Measurements from ENCODE around the gene RAD51B. TPM values are rescaled to one million over a fixed set of nuclear protein-coding genes. Genes with fewer than 3 reads are reported as not detected.
"Not testable (repeated sequence)": the region's sequence is repeated elsewhere in the genome, so short reads cannot be mapped to it uniquely, and the experiment has no call there.

The RAD51B gene
- total RNA-seq, 1 experiment from 2014 or later, result 29.9 TPM

DNA sequence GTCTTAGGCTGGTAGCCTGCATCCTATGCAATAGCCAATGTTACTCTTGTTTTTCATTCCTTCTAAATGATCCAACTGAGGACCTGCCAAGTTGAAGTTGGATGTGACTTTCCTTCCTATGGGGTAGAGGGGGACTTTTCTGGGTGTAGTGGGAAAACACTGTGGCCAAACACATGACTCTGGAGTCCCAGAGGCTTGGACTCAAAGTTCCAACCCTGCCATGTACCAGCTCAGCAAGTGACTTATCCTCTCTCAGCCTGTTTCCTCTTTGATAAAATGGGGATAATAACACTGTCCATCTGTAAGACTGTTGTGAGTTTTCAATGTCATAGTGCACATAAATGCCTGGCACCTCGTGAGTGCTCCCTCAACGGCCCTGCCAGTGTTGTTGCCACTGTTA, 876.3 kb downstream of the RAD51B start:
- Histone ChIP-seq H3F3A (ENCODE audit: insufficient read depth, low read depth) (peaks cover 35% of the 10 kb centered on the region), H3K36me3 (ENCODE audit: low read depth) (no peaks in the 10 kb centered on the region), H3K79me2 (ENCODE audit: low read depth) (no peaks in the 10 kb centered on the region), H3K9me2 (ENCODE audit: insufficient read depth) (no peaks in the 10 kb centered on the region), H3K27me3 (ENCODE audit: insufficient read depth, low read depth) (no peaks in the 10 kb centered on the region), H3K4me3 (no peak overlapping the region), H3K27ac (peak overlapping the region; percentile 93), H3K9me3 (ENCODE audit: insufficient read depth, low read depth) (peaks cover 7% of the 10 kb centered on the region; the same call in 1 of the 2 replicates), H3K4me1 (replicated peaks; ENCODE audit: insufficient read depth) (peaks cover 47% of the 10 kb centered on the region), H3K4me2 (peak overlapping the region; percentile 38), H4K20me1 (ENCODE audit: insufficient read depth) (no peaks in the 10 kb centered on the region), H2AFZ (no peak overlapping the region)
- no peak for DNase-seq
- ChIA-PET CTCF (interaction anchor here (0.7 kb wide), 1 partner anchor 97 kb away, joined by 3 read pairs; the partner anchor contains the start of gene ZFP36L1), POLR2A (ENCODE audit: unreplicated experiment) (interaction anchor here (0.6 to 0.7 kb wide), 2 partner anchors 67 to 119 kb away, joined by 4 to 7 read pairs; no protein-coding TSS in a partner anchor)
- intact Hi-C loops (cut with micrococcal nuclease; ENCODE audit: unreplicated experiment), result loop anchor here (1.0 to 2.0 kb wide), 3 partner anchors 9 to 147 kb away; no protein-coding TSS in a partner anchor
- BruUV-seq (replicated peaks), result no TSS peak
- TF ChIP-seq, protein P1, sequence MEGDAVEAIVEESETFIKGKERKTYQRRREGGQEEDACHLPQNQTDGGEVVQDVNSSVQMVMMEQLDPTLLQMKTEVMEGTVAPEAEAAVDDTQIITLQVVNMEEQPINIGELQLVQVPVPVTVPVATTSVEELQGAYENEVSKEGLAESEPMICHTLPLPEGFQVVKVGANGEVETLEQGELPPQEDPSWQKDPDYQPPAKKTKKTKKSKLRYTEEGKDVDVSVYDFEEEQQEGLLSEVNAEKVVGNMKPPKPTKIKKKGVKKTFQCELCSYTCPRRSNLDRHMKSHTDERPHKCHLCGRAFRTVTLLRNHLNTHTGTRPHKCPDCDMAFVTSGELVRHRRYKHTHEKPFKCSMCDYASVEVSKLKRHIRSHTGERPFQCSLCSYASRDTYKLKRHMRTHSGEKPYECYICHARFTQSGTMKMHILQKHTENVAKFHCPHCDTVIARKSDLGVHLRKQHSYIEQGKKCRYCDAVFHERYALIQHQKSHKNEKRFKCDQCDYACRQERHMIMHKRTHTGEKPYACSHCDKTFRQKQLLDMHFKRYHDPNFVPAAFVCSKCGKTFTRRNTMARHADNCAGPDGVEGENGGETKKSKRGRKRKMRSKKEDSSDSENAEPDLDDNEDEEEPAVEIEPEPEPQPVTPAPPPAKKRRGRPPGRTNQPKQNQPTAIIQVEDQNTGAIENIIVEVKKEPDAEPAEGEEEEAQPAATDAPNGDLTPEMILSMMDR (conservative IDR thresholded peaks at IDR 0.05), result no peak
- TF ChIP-seq EZH2 (IDR thresholded peaks at IDR 0.05; ENCODE audit: low read depth), result no peak

DNA sequence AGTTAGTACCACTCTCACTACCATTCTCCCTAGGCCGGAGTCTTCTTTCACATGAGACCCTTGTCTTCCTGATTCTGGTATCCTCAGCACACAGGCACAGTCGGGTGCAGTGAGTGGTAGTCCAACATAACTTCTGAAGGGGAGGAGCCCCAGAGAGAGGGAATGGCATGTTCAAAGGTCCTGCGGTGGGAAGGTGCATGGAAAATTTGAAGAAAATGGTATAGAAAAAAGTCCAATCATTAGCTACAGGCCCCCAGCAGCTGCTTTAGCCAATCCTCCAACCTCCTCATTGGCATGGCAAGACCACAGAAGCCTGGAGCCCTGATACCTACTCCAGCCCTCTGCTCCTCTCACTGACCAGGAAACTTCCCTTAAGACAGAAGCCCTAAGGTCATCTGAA, 876.7 kb downstream of the RAD51B start:
- Histone ChIP-seq H3K9me2 (ENCODE audit: insufficient read depth) (no peaks in the 10 kb centered on the region), H3F3A (ENCODE audit: insufficient read depth, low read depth) (peaks cover 35% of the 10 kb centered on the region), H3K79me2 (ENCODE audit: low read depth) (no peaks in the 10 kb centered on the region), H4K20me1 (ENCODE audit: insufficient read depth) (no peaks in the 10 kb centered on the region), H3K36me3 (ENCODE audit: low read depth) (no peaks in the 10 kb centered on the region), H3K9me3 (ENCODE audit: insufficient read depth, low read depth) (peaks cover 7% of the 10 kb centered on the region; the same call in 1 of the 2 replicates), H3K4me2 (peak overlapping the region; percentile 38), H3K27ac (peak overlapping the region; percentile 93), H3K4me1 (replicated peaks; ENCODE audit: insufficient read depth) (peaks cover 47% of the 10 kb centered on the region), H3K4me3 (no peak overlapping the region), H3K27me3 (ENCODE audit: insufficient read depth, low read depth) (no peaks in the 10 kb centered on the region), H2AFZ (no peak overlapping the region)
- TF ChIP-seq, protein P1 (conservative IDR thresholded peaks at IDR 0.05), result no peak
- TF ChIP-seq EZH2 (IDR thresholded peaks at IDR 0.05; ENCODE audit: low read depth), result no peak
- intact Hi-C loops (cut with micrococcal nuclease; ENCODE audit: unreplicated experiment), result no loop called here
- ChIA-PET CTCF (no interaction called here), POLR2A (ENCODE audit: unreplicated experiment) (interaction anchor here (0.7 kb wide), 1 partner anchor 67 kb away, joined by 7 read pairs; no protein-coding TSS in a partner anchor)
- no TSS peak for BruUV-seq (replicated peaks)
- no peak for DNase-seq

DNA sequence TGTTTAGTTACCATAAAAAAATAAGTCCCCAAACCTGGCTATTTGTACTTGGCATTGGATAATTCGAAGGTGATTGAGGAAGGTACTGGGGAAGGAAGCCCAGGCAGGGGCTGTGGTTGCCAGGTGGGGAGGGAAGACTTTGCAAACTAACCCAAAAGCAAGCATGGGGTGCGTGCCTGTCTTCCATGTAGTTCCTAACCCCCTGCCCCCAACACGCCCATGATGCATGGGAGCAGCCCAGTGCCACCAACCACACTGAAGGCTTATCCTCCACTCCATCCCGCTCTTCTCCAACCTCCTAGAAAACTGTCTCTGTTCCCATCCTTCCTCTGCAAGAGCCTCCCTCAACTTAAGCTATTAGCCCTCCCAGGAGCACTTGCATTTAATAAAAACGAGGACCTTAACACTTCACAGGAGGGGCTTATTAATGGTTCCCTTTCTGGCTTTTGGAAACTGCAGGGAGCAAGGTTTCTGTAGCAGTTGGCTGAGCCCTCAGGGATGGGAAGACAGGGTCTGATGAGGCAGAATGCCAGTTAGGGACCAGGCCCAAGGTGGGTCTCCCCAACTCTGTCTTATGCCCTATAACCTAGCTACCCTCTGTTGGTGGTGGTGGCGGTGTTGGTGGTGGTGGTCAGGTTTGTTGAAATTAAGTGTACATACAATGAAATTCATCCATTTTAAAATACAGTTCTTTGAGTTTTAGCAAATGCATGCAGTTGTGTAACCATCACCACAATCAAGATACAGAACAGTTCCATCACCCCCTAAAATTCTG, 877.3 kb downstream of the RAD51B start:
- DNase-seq, result peak in 1 of 2 experiments; percentile 20
- Histone ChIP-seq H4K20me1 (ENCODE audit: insufficient read depth) (no peaks in the 10 kb centered on the region), H3F3A (ENCODE audit: insufficient read depth, low read depth) (peaks cover 35% of the 10 kb centered on the region), H3K27ac (peak overlapping the region; percentile 93), H3K9me3 (ENCODE audit: insufficient read depth, low read depth) (peaks cover 7% of the 10 kb centered on the region; the same call in 1 of the 2 replicates), H3K9me2 (ENCODE audit: insufficient read depth) (no peaks in the 10 kb centered on the region), H3K4me2 (peak overlapping the region; percentile 38; the same call in 1 of the 2 replicates), H3K4me1 (replicated peaks; ENCODE audit: insufficient read depth) (peaks cover 47% of the 10 kb centered on the region), H3K4me3 (no peak overlapping the region), H3K79me2 (ENCODE audit: low read depth) (no peaks in the 10 kb centered on the region), H2AFZ (no peak overlapping the region), H3K36me3 (ENCODE audit: low read depth) (no peaks in the 10 kb centered on the region), H3K27me3 (ENCODE audit: insufficient read depth, low read depth) (no peaks in the 10 kb centered on the region)
- CTCF ChIA-PET, result interaction anchor here (0.6 kb wide), 1 partner anchor 320 kb away, joined by 3 read pairs; no protein-coding TSS in a partner anchor
- BruUV-seq (replicated peaks), result no TSS peak
- intact Hi-C loops (cut with micrococcal nuclease; ENCODE audit: unreplicated experiment), result no loop called here
- POLR2A ChIA-PET (ENCODE audit: unreplicated experiment), result no interaction called here
- TF ChIP-seq, protein P1 (conservative IDR thresholded peaks at IDR 0.05), result no peak
- no peak for TF ChIP-seq EZH2 (IDR thresholded peaks at IDR 0.05; ENCODE audit: low read depth)

DNA sequence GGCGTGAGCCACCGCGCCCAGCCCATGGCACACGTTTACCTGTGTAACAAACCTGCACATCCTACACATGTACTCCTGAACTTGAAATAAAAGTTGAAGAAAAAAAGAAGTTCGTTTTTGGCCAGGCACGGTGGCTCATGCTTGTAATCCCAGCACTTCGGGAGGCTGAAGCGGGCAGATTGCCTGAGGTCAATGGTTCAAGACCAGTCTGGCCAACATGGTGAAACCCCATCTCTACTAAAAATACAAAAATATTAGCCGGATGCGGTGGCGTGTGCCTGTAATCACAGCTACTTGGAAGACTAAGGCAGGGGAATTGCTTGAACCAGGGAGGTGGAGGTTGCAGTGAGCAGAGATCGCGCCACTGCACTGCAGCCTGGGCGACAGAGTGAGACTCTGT, 879.2 kb downstream of the RAD51B start:
- H3K4me3 ChIP-seq; BruUV-seq (replicated peaks); H2AFZ ChIP-seq; H3K27ac ChIP-seq; H4K20me1 ChIP-seq (ENCODE audit: insufficient read depth); POLR2A ChIA-PET (ENCODE audit: unreplicated experiment); CTCF ChIA-PET; intact Hi-C loops (cut with micrococcal nuclease; ENCODE audit: unreplicated experiment); DNase-seq; H3K4me2 ChIP-seq; H3K36me3 ChIP-seq (ENCODE audit: low read depth); H3K27me3 ChIP-seq (ENCODE audit: insufficient read depth, low read depth); H3K9me2 ChIP-seq (ENCODE audit: insufficient read depth); H3K79me2 ChIP-seq (ENCODE audit: low read depth); H3K9me3 ChIP-seq (ENCODE audit: insufficient read depth, low read depth): not testable (repeated sequence)
- H3F3A ChIP-seq (ENCODE audit: insufficient read depth, low read depth), result peaks cover 30% of the 10 kb centered on the region
- H3K4me1 ChIP-seq (replicated peaks; ENCODE audit: insufficient read depth), result peaks cover 52% of the 10 kb centered on the region
